22Rv1 (cell line): Measurements from ENCODE around the gene UNC79.
A peak's percentile ranks its signal among the peaks of the same experiment; 100 is the strongest.

Source experiments
- H3K27ac ChIP-seq: fragments of 450-650 bp; 2 replicates; pipeline ENCODE4 v1.5.1; 2017
- ZFX ChIP-seq: fragments of 450-650 bp; IDR thresholded peaks from 2 replicates; pipeline ENCODE4 v1.6.1; 2017; ENCODE audit warnings: antibody characterized with exemption, borderline replicate concordance
- TF ChIP-seq, protein P1 (sequence below): fragments of 450-650 bp; IDR thresholded peaks from 2 replicates; pipeline ENCODE4 v1.5.1; 2017; ENCODE audit warnings: mild to moderate bottlenecking

Gene UNC79

DNA sequence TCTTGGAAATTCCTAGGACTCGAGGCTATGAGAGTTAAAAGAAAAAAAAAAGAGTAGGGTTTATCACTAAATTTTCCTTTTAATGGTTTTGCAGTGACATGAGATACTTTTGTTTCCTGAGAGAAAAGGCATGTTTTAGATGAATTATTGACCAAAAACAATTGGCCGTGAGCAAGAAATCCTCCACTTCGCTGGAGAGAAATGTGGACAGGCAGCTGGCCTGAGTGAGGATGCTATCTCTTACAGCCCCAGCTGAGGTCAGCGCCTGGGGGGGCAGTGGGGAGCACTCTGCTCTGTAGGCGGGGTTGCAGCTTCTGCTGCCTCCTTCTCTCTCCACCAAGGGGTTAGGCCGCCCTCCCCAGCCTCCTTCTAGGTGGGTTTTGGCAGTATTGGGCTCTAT, 302.9 kb downstream of the UNC79 start:
- TF ChIP-seq ZFX: no peak
- TF ChIP-seq, protein P1, sequence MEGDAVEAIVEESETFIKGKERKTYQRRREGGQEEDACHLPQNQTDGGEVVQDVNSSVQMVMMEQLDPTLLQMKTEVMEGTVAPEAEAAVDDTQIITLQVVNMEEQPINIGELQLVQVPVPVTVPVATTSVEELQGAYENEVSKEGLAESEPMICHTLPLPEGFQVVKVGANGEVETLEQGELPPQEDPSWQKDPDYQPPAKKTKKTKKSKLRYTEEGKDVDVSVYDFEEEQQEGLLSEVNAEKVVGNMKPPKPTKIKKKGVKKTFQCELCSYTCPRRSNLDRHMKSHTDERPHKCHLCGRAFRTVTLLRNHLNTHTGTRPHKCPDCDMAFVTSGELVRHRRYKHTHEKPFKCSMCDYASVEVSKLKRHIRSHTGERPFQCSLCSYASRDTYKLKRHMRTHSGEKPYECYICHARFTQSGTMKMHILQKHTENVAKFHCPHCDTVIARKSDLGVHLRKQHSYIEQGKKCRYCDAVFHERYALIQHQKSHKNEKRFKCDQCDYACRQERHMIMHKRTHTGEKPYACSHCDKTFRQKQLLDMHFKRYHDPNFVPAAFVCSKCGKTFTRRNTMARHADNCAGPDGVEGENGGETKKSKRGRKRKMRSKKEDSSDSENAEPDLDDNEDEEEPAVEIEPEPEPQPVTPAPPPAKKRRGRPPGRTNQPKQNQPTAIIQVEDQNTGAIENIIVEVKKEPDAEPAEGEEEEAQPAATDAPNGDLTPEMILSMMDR: no peak
- no peak overlapping the region for H3K27ac ChIP-seq

DNA sequence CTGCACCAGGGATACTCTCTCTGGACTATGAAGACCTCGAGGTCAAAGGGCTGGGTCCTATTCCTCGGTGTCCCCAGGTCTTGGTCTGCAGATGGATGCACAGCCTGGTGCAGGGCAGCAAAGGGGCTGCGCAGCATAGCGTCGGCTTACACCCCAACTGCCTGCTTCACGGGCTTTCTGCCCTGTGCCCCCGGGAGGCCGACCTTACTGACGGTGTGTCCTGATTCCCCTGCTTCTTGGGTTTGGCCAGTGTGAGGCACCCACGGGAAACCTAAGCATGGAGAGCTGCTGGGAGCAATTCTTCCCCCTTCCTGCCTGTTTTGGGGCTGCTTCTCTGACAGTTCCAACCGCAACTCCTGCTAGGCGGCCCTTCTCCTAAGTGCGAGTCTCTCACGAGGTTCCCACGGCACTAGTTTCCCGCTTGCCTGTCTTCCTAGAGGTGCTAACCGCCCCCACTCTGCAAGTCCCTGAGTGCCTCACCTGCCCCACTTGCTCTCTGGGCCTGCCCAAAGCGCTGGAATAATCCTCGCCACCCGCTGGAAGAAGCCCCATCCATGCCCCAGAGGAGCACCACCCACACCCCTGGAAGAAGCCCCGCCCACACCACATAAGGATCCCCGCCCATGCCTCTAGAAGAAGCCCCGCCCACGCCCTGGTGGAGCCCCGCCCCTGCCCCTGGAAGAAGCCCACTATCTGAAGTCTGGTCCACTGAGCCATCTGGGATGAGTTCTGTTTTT, 303.5 kb downstream of the UNC79 start:
- TF ChIP-seq, protein P1: no peak
- no peak for TF ChIP-seq ZFX
- H3K27ac ChIP-seq: no peak overlapping the region

DNA sequence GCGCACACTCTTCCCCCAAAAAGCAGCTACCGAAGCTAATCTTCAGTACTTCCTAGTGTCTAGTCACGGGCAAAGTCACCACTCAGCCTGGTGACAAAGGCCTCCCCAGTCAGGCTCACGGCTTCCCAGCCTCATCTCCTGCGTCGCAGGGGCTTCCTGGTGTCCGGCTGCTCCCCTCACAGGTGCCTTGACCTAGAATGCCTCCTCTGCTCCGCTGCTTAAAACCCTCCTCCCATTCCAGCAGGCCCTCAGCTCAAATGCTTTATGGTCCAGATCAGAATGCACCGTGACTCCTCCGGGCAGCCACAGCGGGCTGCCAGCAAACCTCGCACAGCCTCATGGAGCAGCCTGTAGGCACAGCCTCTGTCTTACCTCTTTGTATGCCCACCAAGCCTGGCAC, 304.5 kb downstream of the UNC79 start:
- H3K27ac ChIP-seq: no peak overlapping the region
- TF ChIP-seq, protein P1: no peak
- no peak for TF ChIP-seq ZFX

DNA sequence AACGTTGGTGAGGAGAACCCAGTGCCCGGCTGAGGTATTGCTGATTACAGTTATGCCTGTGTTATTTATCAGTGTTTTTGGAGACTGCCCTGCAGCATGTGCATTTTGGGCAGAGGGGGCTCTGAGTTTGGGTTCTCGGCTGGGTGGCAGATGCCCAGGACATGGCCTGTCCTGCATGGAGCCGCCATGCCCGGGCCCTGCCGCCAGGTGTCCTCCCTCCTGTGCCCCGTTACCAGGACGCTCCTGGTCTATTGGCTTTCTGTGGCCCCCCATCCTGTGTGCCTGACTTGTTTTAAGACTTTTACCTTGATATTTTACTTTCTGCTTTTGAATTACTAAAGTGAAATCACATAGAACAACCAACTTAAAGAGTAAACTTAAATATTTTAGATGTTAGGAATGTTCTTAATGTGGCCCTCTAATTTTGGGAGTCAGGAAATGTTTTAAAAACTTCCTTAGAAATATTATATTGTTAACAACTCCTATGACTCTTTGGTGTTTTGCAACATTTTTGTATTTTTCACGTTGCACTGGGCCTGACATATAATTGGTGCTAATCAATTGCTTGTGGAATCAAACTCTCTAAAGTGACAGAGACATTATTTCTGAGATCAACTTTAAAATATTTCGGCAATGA, 305.8 kb downstream of the UNC79 start:
- H3K27ac ChIP-seq: no peak overlapping the region

DNA sequence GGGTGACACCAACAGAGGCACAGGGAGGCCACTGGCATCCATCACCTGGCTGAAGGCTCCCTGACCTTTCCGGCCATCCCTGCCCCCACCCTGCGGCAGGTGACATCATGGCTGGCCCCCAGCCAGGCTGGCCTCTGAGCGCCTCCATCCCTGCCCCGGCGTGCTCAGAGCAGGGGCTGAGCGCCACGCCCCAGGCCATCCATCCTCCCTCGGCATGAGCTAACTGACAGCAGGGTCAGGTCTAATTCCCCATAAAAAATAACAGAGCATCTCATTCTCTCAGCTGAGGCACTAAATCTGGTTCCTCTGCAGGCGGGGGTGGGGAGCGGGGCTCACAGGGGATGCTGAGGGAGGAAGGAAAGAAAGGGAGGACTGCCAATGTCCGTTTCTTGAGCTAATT, 306.9 kb downstream of the UNC79 start:
- no peak overlapping the region for H3K27ac ChIP-seq
- TF ChIP-seq ZFX: no peak
- TF ChIP-seq, protein P1: no peak

More for the DNA sequence above, 305.8 kb downstream of the UNC79 start:
- TF ChIP-seq ZFX: no peak
- TF ChIP-seq, protein P1: peak; percentile 65

DNA sequence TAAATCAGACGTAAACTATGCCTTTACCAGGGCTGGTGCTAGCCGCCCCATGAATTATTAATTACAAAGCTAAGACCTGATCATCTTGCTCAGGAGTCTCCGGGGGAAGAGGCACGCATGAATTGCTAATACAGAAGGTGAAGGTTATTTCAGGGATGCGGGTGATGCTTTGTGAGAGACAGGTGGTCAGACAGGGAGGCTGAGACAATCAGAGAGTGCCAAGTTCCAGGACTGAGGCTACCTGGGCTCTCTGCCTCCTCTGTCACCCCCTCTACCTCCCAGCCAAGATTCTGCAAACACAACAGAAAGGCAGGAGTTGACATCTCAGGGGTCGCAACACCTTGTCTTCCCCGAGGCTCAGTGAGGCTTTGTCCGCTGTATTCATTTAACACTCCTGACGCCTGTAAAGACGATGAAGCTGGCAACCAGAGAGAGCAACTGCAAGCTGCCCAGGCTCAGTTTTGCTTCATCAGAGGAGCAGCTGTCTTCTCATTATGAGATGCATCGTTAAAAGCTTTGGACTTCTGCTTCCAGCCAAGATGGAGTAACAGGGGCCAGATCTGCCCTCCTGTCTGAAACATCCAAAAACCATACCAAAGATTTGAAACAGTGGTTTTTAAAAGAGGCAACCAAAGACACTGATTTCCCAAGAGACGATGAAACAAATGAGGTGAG, 311.0 kb downstream of the UNC79 start:
- H3K27ac ChIP-seq: no peak overlapping the region
- TF ChIP-seq, protein P1: no peak
- TF ChIP-seq ZFX: no peak

DNA sequence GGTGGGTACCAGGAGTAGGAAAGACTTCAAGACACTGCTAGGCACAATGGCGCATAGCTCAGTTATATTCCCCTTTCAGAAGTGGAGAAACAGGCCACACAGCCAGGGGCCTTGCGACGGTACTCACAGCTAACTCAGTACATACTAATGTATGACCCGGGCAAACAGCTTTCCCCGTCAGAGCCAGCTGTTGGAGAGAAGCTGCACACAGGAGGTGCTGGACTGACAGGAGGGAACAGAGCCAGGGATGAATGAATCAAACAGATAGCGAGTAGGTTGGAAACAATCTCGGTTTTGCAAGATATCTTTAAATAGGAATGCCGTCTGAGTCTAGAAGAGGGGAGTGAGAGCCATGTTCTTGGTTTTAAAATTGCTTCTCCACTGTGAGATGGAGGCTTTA, 312.0 kb downstream of the UNC79 start:
- no peak overlapping the region for H3K27ac ChIP-seq
- TF ChIP-seq, protein P1: no peak
- TF ChIP-seq ZFX: no peak
